BJ (cell line): Measurements from ENCODE around the gene TCERG1. TPM values are rescaled to one million over a fixed set of nuclear protein-coding genes. Genes with fewer than 3 reads are reported as not detected.

ENCODE experiments used
- CTCF ChIA-PET: fragments of 350-600 bp; formaldehyde crosslinking; extraction: SDS; loops from one replicate; lab custom pipeline; 2021; ENCODE audit warnings: antibody characterized with exemption, inconsistent platforms; lab: Yijun Ruan, JAX
- POLR2A ChIA-PET: fragments of 300-600 bp; sonication (Branson Sonifier 250); formaldehyde crosslinking; extraction: SDS; loops from one replicate; lab custom pipeline; 2021; ENCODE audit warnings: antibody characterized with exemption; lab: Charles Lee
- DNase-seq: peaks from one replicate; pipeline ENCODE4 v3.0.0-alpha.2; 2011; ENCODE audit warnings: low read depth
- H3K27me3 ChIP-seq: 2 replicates; pipeline ENCODE4 v1.6.0; 2011; ENCODE audit warnings: low read length; ENCODE audit not compliant: control insufficient read depth, insufficient read depth
- H3K36me3 ChIP-seq: 2 replicates; pipeline ENCODE4 v1.5.1; 2011; ENCODE audit warnings: low read length; ENCODE audit not compliant: control insufficient read depth, insufficient read depth
- H3K4me3 ChIP-seq: 2 replicates; pipeline ENCODE4 v1.5.1; 2011; ENCODE audit warnings: low read depth, mild to moderate bottlenecking, control low read depth, low read length
- CTCF ChIP-seq: IDR thresholded peaks from 2 replicates; pipeline ENCODE4 v1.5.1; 2011; ENCODE audit warnings: low read depth, mild to moderate bottlenecking, control low read depth, inconsistent platforms, low read length, moderate library complexity; ENCODE audit not compliant: insufficient read depth
- polyA plus RNA-seq: library from polyadenylated mRNA; depleted of rRNA; stranded (reverse); fragments of >200 nt; gene quantifications from 2 replicates; pipeline ENCODE4 v1.2.3, GENCODE V29; 2011

Gene TCERG1
- polyA plus RNA-seq, 1 experiment: 35.9 TPM

DNA sequence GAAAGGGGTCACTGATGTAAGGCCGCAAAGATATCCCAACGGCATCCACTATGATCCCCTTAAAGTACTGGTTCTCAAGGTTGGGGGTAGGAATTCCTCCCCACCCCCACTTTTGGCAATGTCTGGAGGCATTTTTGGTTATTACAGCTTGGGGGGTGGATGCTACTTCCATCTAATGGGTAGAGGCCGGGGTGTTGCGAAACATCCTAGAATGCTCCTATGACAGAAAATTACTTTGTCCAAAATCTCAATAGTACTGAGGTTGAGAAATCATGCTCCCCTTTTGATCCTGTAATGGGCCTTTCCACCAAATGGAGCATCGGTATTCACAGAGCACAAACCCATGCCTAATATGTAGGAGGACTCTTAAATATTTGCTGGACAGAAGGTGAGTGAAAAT lies 20.8 kb upstream of the TCERG1 start:
- POLR2A ChIA-PET: no interaction called here

GRCh38 chr5:146426853-146427618 lies 20.1 kb upstream of the TCERG1 start:
- no peak overlapping the region for H3K4me3 ChIP-seq
- no peak for DNase-seq
- peak; percentile 64 for TF ChIP-seq CTCF
- CTCF ChIA-PET: interaction anchor here (0.7 to 3.1 kb wide), 12 partner anchors 9 to 296 kb away, joined by 3 to 14 read pairs (median 4); partner anchors contain the start of gene TCERG1
- no peaks in the 10 kb centered on the region for H3K36me3 ChIP-seq
- POLR2A ChIA-PET: no interaction called here
- peaks cover 4% of the 10 kb centered on the region; the same call in 1 of the 2 replicates for H3K27me3 ChIP-seq

More for the DNA sequence above, 20.8 kb upstream of the TCERG1 start:
- no peak for TF ChIP-seq CTCF
- peaks cover 4% of the 10 kb centered on the region; the same call in 1 of the 2 replicates for H3K27me3 ChIP-seq
- no peaks in the 10 kb centered on the region for H3K36me3 ChIP-seq
- CTCF ChIA-PET: interaction anchor here (0.7 to 3.1 kb wide), 7 partner anchors 8 to 137 kb away, joined by 3 to 14 read pairs (median 6); partner anchors contain the start of gene TCERG1
- DNase-seq: no peak
- H3K4me3 ChIP-seq: no peak overlapping the region

DNA sequence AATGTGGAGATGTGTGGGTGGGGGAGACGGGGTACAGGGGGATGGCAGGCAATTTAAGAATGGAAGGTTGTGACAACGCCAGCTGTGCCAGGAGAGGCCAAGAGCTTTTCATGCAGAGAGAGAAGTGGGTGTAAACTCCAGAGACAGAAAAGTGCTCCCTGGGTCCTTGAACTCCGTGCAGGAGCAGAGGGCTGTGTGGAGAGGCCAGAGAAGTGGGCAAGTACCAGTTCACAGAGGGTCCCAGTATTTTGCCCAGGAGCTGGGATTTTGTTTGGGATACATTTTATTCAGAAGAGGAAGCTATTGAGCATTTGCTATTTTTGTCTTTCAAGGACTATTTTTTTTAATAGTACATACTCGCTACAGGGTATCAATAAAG lies 19.5 kb upstream of the TCERG1 start:
- ChIA-PET CTCF (interaction anchor here (1.0 to 3.1 kb wide), 9 partner anchors 9 to 297 kb away, joined by 3 to 14 read pairs (median 5); no protein-coding TSS in a partner anchor), POLR2A (no interaction called here)
- H3K4me3 ChIP-seq: no peak overlapping the region
- H3K27me3 ChIP-seq: peaks cover 4% of the 10 kb centered on the region; the same call in 1 of the 2 replicates
- no peak for TF ChIP-seq CTCF
- no peak for DNase-seq
- no peaks in the 10 kb centered on the region for H3K36me3 ChIP-seq

GRCh38 chr5:146428658-146429057 lies 18.5 kb upstream of the TCERG1 start:
- ChIA-PET POLR2A (no interaction called here), CTCF (interaction anchor here (1.0 to 1.5 kb wide), 4 partner anchors 18 to 298 kb away, joined by 3 to 5 read pairs (median 4); no protein-coding TSS in a partner anchor)
- TF ChIP-seq CTCF: no peak
- Histone ChIP-seq H3K27me3 (peaks cover 2% of the 10 kb centered on the region; the same call in 1 of the 2 replicates), H3K36me3 (no peaks in the 10 kb centered on the region), H3K4me3 (no peak overlapping the region)
- no peak for DNase-seq

GRCh38 chr5:146440353-146440752 lies 6.8 kb upstream of the TCERG1 start:
- no peaks in the 10 kb centered on the region for H3K36me3 ChIP-seq
- CTCF ChIA-PET: interaction anchor here (1.4 kb wide), 1 partner anchor 13 kb away, joined by 7 read pairs; no protein-coding TSS in a partner anchor
- POLR2A ChIA-PET: no interaction called here

More at GRCh38 chr5:146440353-146440752, 6.8 kb upstream of the TCERG1 start:
- H3K27me3 ChIP-seq: no peaks in the 10 kb centered on the region; the same call in 1 of the 2 replicates
- no peak overlapping the region for H3K4me3 ChIP-seq
- DNase-seq: no peak
- TF ChIP-seq CTCF: no peak
